ENCODE measurements around the gene CFAP46. TPM values are rescaled to one million over a fixed set of nuclear protein-coding genes. Genes with fewer than 3 reads are reported as not detected.

CFAP46 gene
- total RNA-seq, 4 donors from 2014 or later: under 0.01 to 1.3 (median 0.28) TPM

- TF ChIP-seq EP300 (IDR thresholded peaks at IDR 0.05) (no peak), POLR2AphosphoS5 (IDR thresholded peaks at IDR 0.05) (no peak), POLR2A (IDR thresholded peaks at IDR 0.05; ENCODE audit: low read depth) (no peak)
- TF ChIP-seq, protein P1, sequence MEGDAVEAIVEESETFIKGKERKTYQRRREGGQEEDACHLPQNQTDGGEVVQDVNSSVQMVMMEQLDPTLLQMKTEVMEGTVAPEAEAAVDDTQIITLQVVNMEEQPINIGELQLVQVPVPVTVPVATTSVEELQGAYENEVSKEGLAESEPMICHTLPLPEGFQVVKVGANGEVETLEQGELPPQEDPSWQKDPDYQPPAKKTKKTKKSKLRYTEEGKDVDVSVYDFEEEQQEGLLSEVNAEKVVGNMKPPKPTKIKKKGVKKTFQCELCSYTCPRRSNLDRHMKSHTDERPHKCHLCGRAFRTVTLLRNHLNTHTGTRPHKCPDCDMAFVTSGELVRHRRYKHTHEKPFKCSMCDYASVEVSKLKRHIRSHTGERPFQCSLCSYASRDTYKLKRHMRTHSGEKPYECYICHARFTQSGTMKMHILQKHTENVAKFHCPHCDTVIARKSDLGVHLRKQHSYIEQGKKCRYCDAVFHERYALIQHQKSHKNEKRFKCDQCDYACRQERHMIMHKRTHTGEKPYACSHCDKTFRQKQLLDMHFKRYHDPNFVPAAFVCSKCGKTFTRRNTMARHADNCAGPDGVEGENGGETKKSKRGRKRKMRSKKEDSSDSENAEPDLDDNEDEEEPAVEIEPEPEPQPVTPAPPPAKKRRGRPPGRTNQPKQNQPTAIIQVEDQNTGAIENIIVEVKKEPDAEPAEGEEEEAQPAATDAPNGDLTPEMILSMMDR (IDR thresholded peaks at IDR 0.05): no peak
- Histone ChIP-seq H3K27ac (replicated peaks in 1 of 4) (no peak overlapping the region), H3K36me3 (no peaks in the 10 kb centered on the region), H3K4me3 (no peak overlapping the region), H3K4me1 (peaks cover 13 to 19% (median 16%) of the 10 kb centered on the region in 4 donors), H3K9me3 (no peaks in the 10 kb centered on the region), H3K27me3 (peaks cover 0 to 64% (median 18%) of the 10 kb centered on the region in 4 donors)
- no peak for DNase-seq (ENCODE audit: extremely low spot score)
- 87% methylated on average over 12 of the region's 12 CpGs for WGBS
- intact Hi-C loops (cut with DNase I): no loop called here
These were observed 1.5 kb upstream of the CFAP46 start for GRCh38 chr10:132943791-132944404.

DNA sequence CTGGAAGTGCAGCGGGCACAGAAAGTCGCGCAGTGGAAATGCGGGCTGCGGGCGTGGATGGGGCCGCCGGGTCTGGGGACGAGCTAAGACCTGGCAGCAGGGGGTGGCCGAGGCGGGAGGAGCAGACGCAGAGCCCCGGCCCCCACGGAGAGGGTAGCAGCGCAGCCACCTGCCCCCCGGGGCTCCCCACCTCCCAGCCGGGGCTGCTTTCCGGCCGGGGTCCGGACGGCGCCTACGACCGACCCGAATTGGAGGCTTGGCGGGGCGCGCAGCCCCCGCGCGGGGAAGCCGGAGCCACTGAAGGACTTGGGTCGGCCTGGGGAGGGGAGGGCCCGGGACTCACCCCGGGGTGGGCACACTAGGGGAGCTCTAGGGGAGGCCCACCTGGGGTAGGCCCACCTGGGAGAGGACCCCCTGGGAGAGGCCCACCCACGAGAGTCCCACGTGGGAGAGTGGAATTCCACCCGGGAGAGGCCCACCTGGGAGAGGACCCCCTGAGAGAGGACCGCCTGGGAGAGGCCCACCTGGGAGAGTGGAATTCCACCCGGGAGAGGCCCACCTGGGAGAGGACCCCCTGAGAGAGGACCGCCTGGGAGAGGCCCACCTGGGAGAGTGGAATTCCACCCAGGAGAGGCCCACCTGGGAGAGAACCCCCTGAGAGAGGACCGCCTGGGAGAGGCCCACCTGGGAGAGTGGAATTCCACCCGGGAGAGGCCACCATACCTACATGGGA is 854 bp upstream of the CFAP46 start:
- no peaks in the 10 kb centered on the region for H3K9me3 ChIP-seq
- DNase-seq (ENCODE audit: extremely low spot score): no peak
- H3K36me3 ChIP-seq: no peaks in the 10 kb centered on the region
- TF ChIP-seq, protein P1 (IDR thresholded peaks at IDR 0.05): no peak
- no peak for TF ChIP-seq POLR2AphosphoS5 (IDR thresholded peaks at IDR 0.05)
- no peak for TF ChIP-seq EP300 (IDR thresholded peaks at IDR 0.05)
- TF ChIP-seq POLR2A (IDR thresholded peaks at IDR 0.05; ENCODE audit: low read depth): no peak
- 32% methylated on average over 38 of the region's 43 CpGs for WGBS
- peak overlapping the region; percentile 57 to 62 (median 61) for H3K4me3 ChIP-seq
- no peak overlapping the region for H3K27ac ChIP-seq (replicated peaks in 1 of 4)
- peaks cover 13 to 19% (median 16%) of the 10 kb centered on the region in 4 donors for H3K4me1 ChIP-seq
- H3K27me3 ChIP-seq: peaks cover 0 to 69% (median 18%) of the 10 kb centered on the region in 4 donors
- intact Hi-C loops (cut with DNase I): no loop called here

DNA sequence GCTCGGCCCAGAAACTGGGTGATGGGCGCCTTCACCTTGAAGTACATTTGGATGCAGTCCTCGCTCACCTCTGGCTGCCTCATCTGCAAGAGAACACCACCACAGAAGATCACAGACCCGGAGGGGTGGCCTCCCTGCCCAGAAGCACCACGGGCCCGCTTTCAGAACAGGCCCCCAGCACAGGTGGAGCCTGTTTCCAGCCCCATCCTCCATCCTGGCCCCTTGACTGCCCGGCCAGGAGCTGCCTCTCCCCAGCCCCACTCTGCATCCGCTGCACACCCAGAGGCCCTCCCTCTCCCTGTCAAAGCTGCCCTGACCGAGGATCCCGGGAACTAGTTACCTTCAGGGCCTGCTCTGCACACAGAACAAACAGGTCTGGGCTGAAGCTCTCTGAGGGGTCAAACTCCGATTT is 724 bp downstream of the CFAP46 start:
- 72% methylated on average over 10 of the region's 11 CpGs for WGBS
- Histone ChIP-seq H3K27me3 (peaks cover 0 to 70% (median 18%) of the 10 kb centered on the region in 4 donors), H3K36me3 (no peaks in the 10 kb centered on the region), H3K4me3 (peak overlapping the region; percentile 57 to 62 (median 61)), H3K27ac (replicated peaks in 1 of 4) (no peak overlapping the region), H3K9me3 (no peaks in the 10 kb centered on the region), H3K4me1 (peaks cover 13 to 19% (median 16%) of the 10 kb centered on the region in 4 donors)
- intact Hi-C loops (cut with DNase I): no loop called here
- TF ChIP-seq EP300 (IDR thresholded peaks at IDR 0.05) (no peak), POLR2A (IDR thresholded peaks at IDR 0.05; ENCODE audit: low read depth) (no peak), POLR2AphosphoS5 (IDR thresholded peaks at IDR 0.05) (no peak)
- TF ChIP-seq, protein P1 (IDR thresholded peaks at IDR 0.05): no peak
- no peak for DNase-seq (ENCODE audit: extremely low spot score)

DNA sequence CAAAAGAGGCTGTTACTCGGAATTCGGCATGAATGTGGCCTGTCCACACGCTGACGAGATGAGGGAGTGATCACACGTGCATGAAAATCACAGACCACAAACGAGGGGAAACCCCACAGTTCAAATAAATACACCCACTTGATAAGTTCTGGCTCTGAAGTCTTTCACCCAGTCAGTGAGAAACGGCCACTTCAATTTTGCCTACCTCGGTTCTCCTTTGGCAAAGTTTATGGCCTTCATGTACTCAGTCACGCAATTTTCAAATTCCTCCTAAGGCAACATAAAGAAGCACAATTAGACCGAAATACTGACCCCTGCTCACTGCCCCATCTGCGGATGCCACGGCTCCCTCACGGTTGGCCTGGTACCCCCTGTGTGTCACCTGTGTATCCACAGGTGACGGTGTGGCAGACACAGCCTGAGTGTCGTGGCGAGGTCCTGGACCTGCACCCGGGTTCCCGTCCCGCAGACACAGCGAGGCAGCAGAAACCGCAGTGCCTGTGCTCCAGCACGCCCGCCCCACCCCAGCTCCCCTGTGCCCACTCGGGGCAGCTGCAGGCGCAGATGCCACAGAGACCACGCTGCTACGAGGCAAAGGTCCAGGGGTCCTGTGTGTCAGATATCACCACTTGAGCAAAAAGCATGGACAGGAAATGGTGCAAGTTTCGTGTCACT is 1.4 kb downstream of the CFAP46 start:
- no peak overlapping the region for H3K27ac ChIP-seq (replicated peaks in 1 of 4)
- H3K36me3 ChIP-seq: no peaks in the 10 kb centered on the region
- TF ChIP-seq, protein P1 (IDR thresholded peaks at IDR 0.05): no peak
- no peak for TF ChIP-seq EP300 (IDR thresholded peaks at IDR 0.05)
- no peak for TF ChIP-seq POLR2AphosphoS5 (IDR thresholded peaks at IDR 0.05)
- no peak for TF ChIP-seq POLR2A (IDR thresholded peaks at IDR 0.05; ENCODE audit: low read depth)
- H3K9me3 ChIP-seq: no peaks in the 10 kb centered on the region
- no peak overlapping the region for H3K4me3 ChIP-seq
- no peak for DNase-seq (ENCODE audit: extremely low spot score)
- peaks cover 0 to 72% (median 18%) of the 10 kb centered on the region in 4 donors for H3K27me3 ChIP-seq
- H3K4me1 ChIP-seq: peaks cover 13 to 19% (median 16%) of the 10 kb centered on the region in 4 donors
- 93% methylated on average over 25 of the region's 28 CpGs for WGBS
- intact Hi-C loops (cut with DNase I): no loop called here
